GM13976 (cell line): Measurements from ENCODE around the gene WDR73.

Experiments used
- DNase-seq: peaks from one replicate; pipeline ENCODE4 v3.0.0; 2012; ENCODE audit warnings: low spot score
- in situ Hi-C: fragments of 300-500 bp; cut with MboI; formaldehyde crosslinking; loops from one replicate; pipeline ENCODE4 v1.12.0; 2022; ENCODE audit warnings: low sequenced_read_pairs, mixed read lengths, inconsistent platforms; ENCODE audit not compliant: unreplicated experiment
- TF ChIP-seq, protein P1 (sequence below): IDR thresholded peaks from 2 replicates; pipeline ENCODE4 v1.5.1; 2012; ENCODE audit warnings: borderline replicate concordance, mild to moderate bottlenecking; ENCODE audit not compliant: insufficient read depth; ENCODE audit errors: extremely low read depth, missing control alignments, control extremely low read depth

Gene WDR73

DNA sequence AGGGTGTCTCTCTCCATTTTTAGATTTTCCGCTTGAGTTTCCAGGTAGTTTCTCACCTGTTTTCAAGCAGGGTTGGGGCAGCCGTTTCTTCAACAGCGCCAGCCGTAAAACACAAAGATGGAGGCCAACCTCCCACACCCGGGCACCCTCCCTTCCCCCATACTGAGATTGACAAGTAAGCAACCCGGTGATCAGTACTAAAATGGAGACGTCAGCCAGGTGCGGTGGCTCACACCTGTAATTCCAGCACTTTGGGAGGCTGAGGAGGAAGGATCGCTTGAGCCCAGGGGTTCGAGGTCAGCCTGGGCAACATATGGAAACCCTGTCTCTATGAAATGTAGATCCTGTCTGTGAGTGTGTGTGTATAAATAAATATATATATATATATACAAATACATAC is 54.2 kb downstream of the WDR73 start:
- DNase-seq, result no peak
- in situ Hi-C loops, result loop anchor here (25.0 kb wide), 1 partner anchor 587 kb away; no protein-coding TSS in a partner anchor
- TF ChIP-seq, protein P1, sequence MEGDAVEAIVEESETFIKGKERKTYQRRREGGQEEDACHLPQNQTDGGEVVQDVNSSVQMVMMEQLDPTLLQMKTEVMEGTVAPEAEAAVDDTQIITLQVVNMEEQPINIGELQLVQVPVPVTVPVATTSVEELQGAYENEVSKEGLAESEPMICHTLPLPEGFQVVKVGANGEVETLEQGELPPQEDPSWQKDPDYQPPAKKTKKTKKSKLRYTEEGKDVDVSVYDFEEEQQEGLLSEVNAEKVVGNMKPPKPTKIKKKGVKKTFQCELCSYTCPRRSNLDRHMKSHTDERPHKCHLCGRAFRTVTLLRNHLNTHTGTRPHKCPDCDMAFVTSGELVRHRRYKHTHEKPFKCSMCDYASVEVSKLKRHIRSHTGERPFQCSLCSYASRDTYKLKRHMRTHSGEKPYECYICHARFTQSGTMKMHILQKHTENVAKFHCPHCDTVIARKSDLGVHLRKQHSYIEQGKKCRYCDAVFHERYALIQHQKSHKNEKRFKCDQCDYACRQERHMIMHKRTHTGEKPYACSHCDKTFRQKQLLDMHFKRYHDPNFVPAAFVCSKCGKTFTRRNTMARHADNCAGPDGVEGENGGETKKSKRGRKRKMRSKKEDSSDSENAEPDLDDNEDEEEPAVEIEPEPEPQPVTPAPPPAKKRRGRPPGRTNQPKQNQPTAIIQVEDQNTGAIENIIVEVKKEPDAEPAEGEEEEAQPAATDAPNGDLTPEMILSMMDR, result no peak

DNA sequence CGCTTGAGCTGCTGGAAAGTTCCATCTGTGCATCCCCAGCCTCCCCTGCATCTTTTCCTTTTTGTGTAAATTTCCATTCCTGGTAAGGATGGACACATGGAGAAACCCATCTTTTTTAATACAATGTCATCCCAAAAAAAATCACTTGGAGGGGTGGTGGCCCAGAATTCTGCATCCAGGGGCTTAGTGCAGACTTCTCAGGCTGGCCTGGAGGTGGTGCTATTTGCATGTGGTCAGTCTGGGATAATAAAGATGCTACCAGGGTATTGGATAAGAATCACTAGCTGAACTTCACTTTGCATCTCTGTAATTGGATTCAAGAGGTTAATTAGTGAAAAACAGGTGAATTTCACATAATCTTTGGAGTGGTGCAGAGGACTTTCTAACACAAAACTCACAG is 55.1 kb downstream of the WDR73 start:
- TF ChIP-seq, protein P1, result peak; percentile 66
- peak; percentile 58 for DNase-seq
- in situ Hi-C loops, result no loop called here

DNA sequence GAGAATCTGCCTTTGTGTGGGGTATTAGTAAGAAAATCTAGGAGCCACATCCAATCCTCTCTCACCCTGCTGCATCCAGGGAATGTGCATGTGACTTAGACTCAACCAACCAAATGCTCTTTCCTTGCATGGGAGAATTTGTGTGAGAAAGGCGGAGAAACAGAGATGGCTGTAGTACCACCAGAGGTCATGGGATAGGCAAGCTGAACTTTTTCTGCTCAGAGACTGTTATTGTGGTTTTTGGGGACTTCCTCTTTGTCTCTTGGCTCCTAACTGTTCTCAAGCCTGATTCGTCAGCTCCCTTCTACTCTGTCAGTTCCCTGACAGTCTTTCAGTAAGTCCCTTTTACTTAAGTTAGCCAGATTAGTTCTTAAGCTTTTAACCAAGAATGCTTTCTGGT is 55.8 kb downstream of the WDR73 start:
- peak; percentile 64 for DNase-seq
- TF ChIP-seq, protein P1, result peak; percentile 5
- in situ Hi-C loops, result no loop called here

DNA sequence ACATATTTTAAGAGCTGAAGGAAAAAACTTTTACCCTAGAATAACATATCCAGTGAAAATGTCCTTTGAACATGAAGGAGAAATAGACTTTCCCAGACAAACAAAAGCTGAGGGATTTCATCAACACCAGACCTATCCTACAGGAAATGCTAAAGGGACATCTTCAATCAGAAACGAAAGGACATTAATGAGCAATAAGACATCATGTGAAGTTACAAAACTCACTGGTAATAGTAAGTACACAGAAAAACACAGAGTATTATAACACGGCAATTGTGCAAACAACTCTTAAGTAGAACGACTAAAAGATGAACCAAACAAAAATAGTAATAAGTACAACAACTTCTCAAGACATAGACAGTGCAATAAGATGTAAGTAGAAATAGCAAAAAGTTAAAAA is 56.8 kb downstream of the WDR73 start:
- no peak for DNase-seq
- in situ Hi-C loops, result no loop called here

DNA sequence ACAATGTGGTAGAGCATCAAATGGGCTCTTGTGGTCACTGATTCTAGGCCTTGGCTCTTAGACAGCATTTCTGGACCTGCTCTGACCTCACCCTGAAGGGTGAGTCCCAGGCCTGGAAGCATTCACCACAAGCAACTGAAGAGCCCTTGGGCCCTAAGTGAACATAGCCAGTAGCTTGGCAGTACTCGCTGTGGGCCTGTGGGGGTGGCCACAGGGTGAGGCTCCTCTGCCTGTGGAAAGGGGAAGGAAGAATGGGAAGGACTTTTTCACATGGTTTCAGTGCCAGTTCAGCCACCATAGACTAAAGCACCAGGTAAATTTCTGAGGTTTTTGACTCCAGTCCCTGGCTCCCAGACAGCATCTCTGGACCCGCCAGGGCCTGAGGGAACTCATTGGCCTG is 58.4 kb downstream of the WDR73 start:
- in situ Hi-C loops, result no loop called here
- no peak for DNase-seq
- TF ChIP-seq, protein P1, result no peak

More for the DNA sequence above, 56.8 kb downstream of the WDR73 start:
- TF ChIP-seq, protein P1, result no peak

DNA sequence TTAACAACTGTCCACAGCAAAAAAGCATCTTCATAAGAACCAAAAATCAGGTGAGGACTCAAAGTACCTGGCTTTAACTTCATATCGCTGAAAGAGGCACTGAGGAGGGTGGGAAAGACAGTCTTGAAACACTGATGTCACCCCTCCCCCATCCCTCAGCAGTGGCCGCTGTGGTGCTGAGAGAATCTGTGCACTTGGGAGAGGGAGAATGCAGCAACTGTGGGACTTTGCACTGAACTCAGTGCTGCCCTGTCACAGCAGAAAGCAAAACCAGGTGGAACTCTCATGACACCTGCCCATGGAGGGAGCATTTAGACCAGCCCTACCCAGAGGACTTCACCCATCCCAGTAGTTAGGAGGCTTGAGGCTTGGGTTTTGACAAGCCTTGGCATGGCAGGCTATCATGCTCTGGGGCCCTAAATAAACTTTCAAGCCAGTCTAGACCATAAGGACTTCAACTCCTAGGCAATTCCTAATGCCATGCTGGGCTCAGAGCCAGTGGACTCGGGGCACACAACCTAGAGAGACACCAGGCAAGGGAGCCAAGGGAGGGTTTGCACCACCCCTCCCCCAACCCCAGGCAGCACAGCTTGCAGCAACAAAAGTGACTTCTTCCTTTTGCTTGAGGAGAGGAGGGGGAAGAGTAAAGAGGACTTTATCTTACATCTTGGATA is 59.3 kb downstream of the WDR73 start:
- in situ Hi-C loops, result no loop called here
- TF ChIP-seq, protein P1, result no peak
- no peak for DNase-seq
